Activated T-helper 17 cell treated with anti-CD3 and anti-CD28 coated beads, Interleukin-2, amount 50 U/mL, for 72 hours (primary cell): ENCODE results near the gene MRNIP. TPM values are rescaled to one million over a fixed set of nuclear protein-coding genes. Genes with fewer than 3 reads are reported as not detected.
A peak's percentile ranks its signal among the peaks of the same experiment; 100 is the strongest.
"Not testable (repeated sequence)": the region's sequence is repeated elsewhere in the genome, so short reads cannot be mapped to it uniquely, and the experiment has no call there.

Experiments used
- ATAC-seq: fragments of 150-1000 bp; cut with Tn5 transposase; replicated peaks from 2 replicates; pipeline ENCODE4 v1.10.0; 2021; ENCODE audit warnings: mild to moderate bottlenecking, moderate library complexity
- H3K27ac Mint-ChIP-seq: one replicate; pipeline ENCODE4 v1.8.0; 2022; ENCODE audit warnings: mixed read lengths
- H3K27me3 Mint-ChIP-seq: one replicate; pipeline ENCODE4 v1.8.0; 2022; ENCODE audit warnings: mixed read lengths
- H3K36me3 Mint-ChIP-seq: one replicate; pipeline ENCODE4 v1.8.0; 2022; ENCODE audit warnings: low read depth, mild to moderate bottlenecking, mixed read lengths
- H3K4me1 Mint-ChIP-seq: one replicate; pipeline ENCODE4 v1.8.0; 2022; ENCODE audit warnings: mixed read lengths
- H3K4me3 Mint-ChIP-seq: one replicate; pipeline ENCODE4 v1.8.0; 2022; ENCODE audit warnings: mild to moderate bottlenecking, mixed read lengths
- H3K9me3 Mint-ChIP-seq: one replicate; pipeline ENCODE4 v1.8.0; 2022; ENCODE audit warnings: mixed read lengths
- total RNA-seq, 2 donors: library from RNA; stranded (reverse); gene quantifications; one replicate each; pipeline ENCODE4 v1.2.3, GENCODE V29; 2022

MRNIP gene
- total RNA-seq, 2 donors from 2014 or later: 17.4 to 35.2 TPM

GRCh38 chr5:179880066-179880650 lies 21.5 kb upstream of the MRNIP start:
- Mint-ChIP-seq H3K36me3 (peaks cover 60% of the 10 kb centered on the region), H3K9me3 (peaks cover 6% of the 10 kb centered on the region), H3K27me3 (no peaks in the 10 kb centered on the region), H3K27ac (no peak overlapping the region), H3K4me1 (peaks cover 4% of the 10 kb centered on the region), H3K4me3 (no peak overlapping the region)
- ATAC-seq: no peak

- Mint-ChIP-seq H3K27ac (no peak overlapping the region), H3K36me3 (peaks cover 60% of the 10 kb centered on the region), H3K4me1 (peaks cover 4% of the 10 kb centered on the region), H3K9me3 (peaks cover 6% of the 10 kb centered on the region), H3K4me3 (no peak overlapping the region), H3K27me3 (no peaks in the 10 kb centered on the region)
- ATAC-seq: no peak
Observed at GRCh38 chr5:179879690-179880010, 21.0 kb upstream of the MRNIP start.

- H3K27ac Mint-ChIP-seq: no peak overlapping the region
- ATAC-seq: no peak
- H3K36me3 Mint-ChIP-seq: peaks cover 57% of the 10 kb centered on the region
- H3K4me3 Mint-ChIP-seq: no peak overlapping the region
- no peaks in the 10 kb centered on the region for H3K27me3 Mint-ChIP-seq
- H3K4me1 Mint-ChIP-seq: peaks cover 4% of the 10 kb centered on the region
- H3K9me3 Mint-ChIP-seq: peaks cover 6% of the 10 kb centered on the region
Observed at GRCh38 chr5:179879003-179879689, 20.5 kb upstream of the MRNIP start.

- H3K4me3 Mint-ChIP-seq: no peak overlapping the region
- H3K36me3 Mint-ChIP-seq: peaks cover 55% of the 10 kb centered on the region
- H3K9me3 Mint-ChIP-seq: peaks cover 2% of the 10 kb centered on the region
- H3K27me3 Mint-ChIP-seq: no peaks in the 10 kb centered on the region
- H3K4me1 Mint-ChIP-seq: peaks cover 4% of the 10 kb centered on the region
- no peak for ATAC-seq
- H3K27ac Mint-ChIP-seq: no peak overlapping the region
Observed at GRCh38 chr5:179878222-179879002, 19.8 kb upstream of the MRNIP start.

- Mint-ChIP-seq H3K36me3 (peaks cover 48% of the 10 kb centered on the region), H3K27me3 (no peaks in the 10 kb centered on the region), H3K27ac (no peak overlapping the region), H3K9me3 (no peaks in the 10 kb centered on the region), H3K4me3 (no peak overlapping the region), H3K4me1 (peaks cover 4% of the 10 kb centered on the region)
- ATAC-seq: no peak
Observed at GRCh38 chr5:179876610-179876952, 18.0 kb upstream of the MRNIP start.

- no peak overlapping the region for H3K4me3 Mint-ChIP-seq
- no peak for ATAC-seq
- peaks cover 4% of the 10 kb centered on the region for H3K4me1 Mint-ChIP-seq
- H3K9me3 Mint-ChIP-seq: no peaks in the 10 kb centered on the region
- peaks cover 44% of the 10 kb centered on the region for H3K36me3 Mint-ChIP-seq
- no peak overlapping the region for H3K27ac Mint-ChIP-seq
- no peaks in the 10 kb centered on the region for H3K27me3 Mint-ChIP-seq
Observed at GRCh38 chr5:179875741-179876609, 17.4 kb upstream of the MRNIP start.

- Mint-ChIP-seq H3K27me3 (no peaks in the 10 kb centered on the region), H3K4me3 (no peak overlapping the region), H3K4me1 (peaks cover 4% of the 10 kb centered on the region), H3K9me3 (no peaks in the 10 kb centered on the region), H3K36me3 (peaks cover 49% of the 10 kb centered on the region), H3K27ac (no peak overlapping the region)
- ATAC-seq: no peak
Observed at GRCh38 chr5:179874536-179875292, 16.1 kb upstream of the MRNIP start.

GRCh38 chr5:179874136-179874535 lies 15.5 kb upstream of the MRNIP start:
- no peak for ATAC-seq
- no peaks in the 10 kb centered on the region for H3K27me3 Mint-ChIP-seq
- peak overlapping the region; percentile 41 for H3K27ac Mint-ChIP-seq
- peaks cover 4% of the 10 kb centered on the region for H3K4me1 Mint-ChIP-seq
- no peaks in the 10 kb centered on the region for H3K9me3 Mint-ChIP-seq
- H3K4me3 Mint-ChIP-seq: no peak overlapping the region
- H3K36me3 Mint-ChIP-seq: peaks cover 49% of the 10 kb centered on the region

- ATAC-seq: no peak
- no peaks in the 10 kb centered on the region for H3K9me3 Mint-ChIP-seq
- peaks cover 50% of the 10 kb centered on the region for H3K36me3 Mint-ChIP-seq
- no peak overlapping the region for H3K4me3 Mint-ChIP-seq
- H3K4me1 Mint-ChIP-seq: peaks cover 4% of the 10 kb centered on the region
- no peaks in the 10 kb centered on the region for H3K27me3 Mint-ChIP-seq
- peak overlapping the region; percentile 41 for H3K27ac Mint-ChIP-seq
Observed at GRCh38 chr5:179873588-179874110, 15.0 kb upstream of the MRNIP start.

GRCh38 chr5:179872828-179873575 lies 14.4 kb upstream of the MRNIP start:
- Mint-ChIP-seq H3K27me3 (no peaks in the 10 kb centered on the region), H3K9me3 (no peaks in the 10 kb centered on the region), H3K36me3 (peaks cover 53% of the 10 kb centered on the region), H3K4me3 (no peak overlapping the region), H3K4me1 (peaks cover 4% of the 10 kb centered on the region), H3K27ac (no peak overlapping the region)
- no peak for ATAC-seq

GRCh38 chr5:179872055-179872827 lies 13.6 kb upstream of the MRNIP start:
- Mint-ChIP-seq H3K4me3 (no peak overlapping the region), H3K27ac (no peak overlapping the region), H3K27me3 (no peaks in the 10 kb centered on the region), H3K9me3 (no peaks in the 10 kb centered on the region), H3K36me3 (peaks cover 50% of the 10 kb centered on the region), H3K4me1 (no peaks in the 10 kb centered on the region)
- ATAC-seq: no peak

GRCh38 chr5:179871533-179871932 lies 12.9 kb upstream of the MRNIP start:
- not testable (repeated sequence) for ATAC-seq, H3K27ac Mint-ChIP-seq, H3K4me1 Mint-ChIP-seq, H3K4me3 Mint-ChIP-seq, H3K9me3 Mint-ChIP-seq, H3K27me3 Mint-ChIP-seq
- peaks cover 52% of the 10 kb centered on the region for H3K36me3 Mint-ChIP-seq

- peak overlapping the region; percentile 54 for H3K27ac Mint-ChIP-seq
- H3K36me3 Mint-ChIP-seq: peaks cover 46% of the 10 kb centered on the region
- no peaks in the 10 kb centered on the region for H3K27me3 Mint-ChIP-seq
- H3K9me3 Mint-ChIP-seq: no peaks in the 10 kb centered on the region
- H3K4me1 Mint-ChIP-seq: no peaks in the 10 kb centered on the region
- no peak for ATAC-seq
- H3K4me3 Mint-ChIP-seq: no peak overlapping the region
Observed at GRCh38 chr5:179870952-179871351, 12.3 kb upstream of the MRNIP start.
